Activated CD4-positive, alpha-beta memory T cell treated with anti-CD3 and anti-CD28 coated beads, Interleukin-2, amount 10 ng/mL, durations not matched to agents 7 days and 5 days (primary cell): ENCODE data around the gene ZNF446. TPM values are rescaled to one million over a fixed set of nuclear protein-coding genes. Genes with fewer than 3 reads are reported as not detected.
A peak's percentile ranks its signal among the peaks of the same experiment; 100 is the strongest.
"Not testable (repeated sequence)": the region's sequence is repeated elsewhere in the genome, so short reads cannot be mapped to it uniquely, and the experiment has no call there.

Experiments used
- CTCF ChIA-PET: fragments of 350-600 bp; sonication (Branson Sonifier 250); formaldehyde crosslinking; loops from one replicate; lab custom pipeline; 2021; ENCODE audit warnings: antibody characterized with exemption, inconsistent platforms; lab: Charles Lee
- POLR2A ChIA-PET: fragments of 350-600 bp; sonication (Branson Sonifier 250); formaldehyde crosslinking; loops from one replicate; lab custom pipeline; 2021; ENCODE audit warnings: antibody characterized with exemption; lab: Charles Lee
- DNase-seq: peaks from one replicate; pipeline ENCODE4 v3.0.0-alpha.2; 2020
- H3K27ac Mint-ChIP-seq: one replicate; pipeline ENCODE4 v1.8.0; 2021; ENCODE audit warnings: mild to moderate bottlenecking, mixed read lengths
- H3K27me3 Mint-ChIP-seq: one replicate; pipeline ENCODE4 v1.8.0; 2021; ENCODE audit warnings: mixed read lengths
- H3K36me3 Mint-ChIP-seq: one replicate; pipeline ENCODE4 v1.8.0; 2021; ENCODE audit warnings: low read depth, mixed read lengths
- H3K4me1 Mint-ChIP-seq: one replicate; pipeline ENCODE4 v1.8.0; 2021; ENCODE audit warnings: mixed read lengths
- H3K4me3 Mint-ChIP-seq: one replicate; pipeline ENCODE4 v1.8.0; 2021; ENCODE audit warnings: mild to moderate bottlenecking, mixed read lengths
- H3K9me3 Mint-ChIP-seq: one replicate; pipeline ENCODE4 v1.8.0; 2021; ENCODE audit warnings: mixed read lengths
- total RNA-seq, 2 experiments: library from RNA; stranded (reverse); gene quantifications; one replicate each; pipeline ENCODE4 v1.2.3, GENCODE V29; 2021

Gene ZNF446
- total RNA-seq, 2 experiments from 2014 or later, result 8.4 to 8.7 TPM

DNA sequence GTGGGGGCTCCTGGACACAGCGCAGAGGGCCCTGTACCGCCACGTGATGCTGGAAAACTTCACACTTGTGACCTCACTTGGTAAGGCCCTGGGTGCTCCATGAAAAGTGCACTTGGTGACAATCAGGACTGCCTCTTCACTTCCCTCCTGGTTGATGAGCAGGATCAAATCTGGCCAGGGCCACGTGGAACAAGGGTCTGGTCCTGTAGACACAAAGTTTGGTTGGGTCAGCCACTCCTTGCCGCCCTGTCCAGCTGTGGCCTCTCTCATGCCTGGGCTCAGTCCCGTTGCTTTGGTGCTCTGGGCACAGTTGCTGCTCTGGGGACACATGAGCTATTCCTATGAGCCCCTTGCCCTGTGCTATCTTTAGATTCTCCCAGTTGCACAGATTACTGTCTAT, 22.4 kb upstream of the ZNF446 start:
- POLR2A ChIA-PET, result no interaction called here
- no peak overlapping the region for H3K27ac Mint-ChIP-seq
- H3K9me3 Mint-ChIP-seq, result peaks cover 8% of the 10 kb centered on the region
- H3K27me3 Mint-ChIP-seq, result peaks cover 6% of the 10 kb centered on the region
- no peak for DNase-seq
- CTCF ChIA-PET, result no interaction called here
- peaks cover 29% of the 10 kb centered on the region for H3K36me3 Mint-ChIP-seq
- H3K4me1 Mint-ChIP-seq, result peaks cover 21% of the 10 kb centered on the region
- peak overlapping the region; percentile 76 for H3K4me3 Mint-ChIP-seq

GRCh38 chr19:58455306-58455705, 20.8 kb upstream of the ZNF446 start:
- Mint-ChIP-seq H3K4me1 (peaks cover 21% of the 10 kb centered on the region), H3K9me3 (no peaks in the 10 kb centered on the region), H3K27me3 (peaks cover 4% of the 10 kb centered on the region), H3K27ac (no peak overlapping the region), H3K36me3 (peaks cover 34% of the 10 kb centered on the region), H3K4me3 (no peak overlapping the region)
- CTCF ChIA-PET, result no interaction called here
- POLR2A ChIA-PET, result no interaction called here
- DNase-seq, result no peak

DNA sequence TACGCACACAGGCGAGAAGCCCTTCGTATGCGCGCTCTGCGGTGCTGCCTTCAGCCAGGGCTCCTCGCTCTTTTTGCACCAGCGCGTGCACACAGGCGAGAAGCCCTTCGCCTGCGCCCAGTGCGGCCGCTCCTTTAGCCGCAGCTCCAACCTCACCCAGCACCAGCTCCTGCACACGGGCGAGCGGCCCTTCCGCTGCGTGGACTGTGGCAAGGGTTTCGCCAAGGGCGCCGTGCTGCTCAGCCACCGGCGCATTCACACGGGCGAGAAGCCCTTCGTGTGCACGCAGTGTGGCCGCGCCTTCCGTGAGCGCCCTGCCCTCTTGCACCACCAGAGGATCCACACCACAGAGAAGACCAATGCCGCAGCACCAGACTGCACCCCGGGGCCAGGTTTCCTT, 20.0 kb upstream of the ZNF446 start:
- Mint-ChIP-seq H3K4me1 (peaks cover 15% of the 10 kb centered on the region), H3K27ac (no peak overlapping the region), H3K36me3 (peaks cover 34% of the 10 kb centered on the region), H3K9me3 (no peaks in the 10 kb centered on the region), H3K4me3 (no peak overlapping the region), H3K27me3 (peaks cover 2% of the 10 kb centered on the region)
- ChIA-PET CTCF (no interaction called here), POLR2A (no interaction called here)
- DNase-seq, result no peak

GRCh38 chr19:58460039-58460438, 16.1 kb upstream of the ZNF446 start:
- no peaks in the 10 kb centered on the region for H3K27me3 Mint-ChIP-seq
- peaks cover 29% of the 10 kb centered on the region for H3K36me3 Mint-ChIP-seq
- ChIA-PET CTCF (interaction anchor here (2.0 kb wide), 1 partner anchor 60 kb away, joined by 5 read pairs; the partner anchor contains the start of gene ZBTB45), POLR2A (interaction anchor here (1.6 kb wide), 1 partner anchor 9 kb away, joined by 4 read pairs; the partner anchor contains the start of gene ZNF324B)
- H3K9me3 Mint-ChIP-seq, result no peaks in the 10 kb centered on the region
- no peak overlapping the region for H3K4me3 Mint-ChIP-seq
- no peak overlapping the region for H3K27ac Mint-ChIP-seq
- H3K4me1 Mint-ChIP-seq, result no peaks in the 10 kb centered on the region
- DNase-seq, result no peak

- Mint-ChIP-seq H3K9me3 (no peaks in the 10 kb centered on the region), H3K36me3 (peaks cover 8% of the 10 kb centered on the region), H3K27me3 (peaks cover 4% of the 10 kb centered on the region), H3K27ac (no peak overlapping the region), H3K4me1 (peaks cover 22% of the 10 kb centered on the region), H3K4me3 (peak overlapping the region; percentile 80)
- POLR2A ChIA-PET, result interaction anchor here (0.7 to 1.1 kb wide), 3 partner anchors 15 to 104 kb away, joined by 3 to 5 read pairs (median 4); partner anchors contain the start of genes ZNF324B and ZNF497
- DNase-seq, result no peak
- CTCF ChIA-PET, result no interaction called here
These were observed 9.9 kb upstream of the ZNF446 start for GRCh38 chr19:58466089-58466759.

DNA sequence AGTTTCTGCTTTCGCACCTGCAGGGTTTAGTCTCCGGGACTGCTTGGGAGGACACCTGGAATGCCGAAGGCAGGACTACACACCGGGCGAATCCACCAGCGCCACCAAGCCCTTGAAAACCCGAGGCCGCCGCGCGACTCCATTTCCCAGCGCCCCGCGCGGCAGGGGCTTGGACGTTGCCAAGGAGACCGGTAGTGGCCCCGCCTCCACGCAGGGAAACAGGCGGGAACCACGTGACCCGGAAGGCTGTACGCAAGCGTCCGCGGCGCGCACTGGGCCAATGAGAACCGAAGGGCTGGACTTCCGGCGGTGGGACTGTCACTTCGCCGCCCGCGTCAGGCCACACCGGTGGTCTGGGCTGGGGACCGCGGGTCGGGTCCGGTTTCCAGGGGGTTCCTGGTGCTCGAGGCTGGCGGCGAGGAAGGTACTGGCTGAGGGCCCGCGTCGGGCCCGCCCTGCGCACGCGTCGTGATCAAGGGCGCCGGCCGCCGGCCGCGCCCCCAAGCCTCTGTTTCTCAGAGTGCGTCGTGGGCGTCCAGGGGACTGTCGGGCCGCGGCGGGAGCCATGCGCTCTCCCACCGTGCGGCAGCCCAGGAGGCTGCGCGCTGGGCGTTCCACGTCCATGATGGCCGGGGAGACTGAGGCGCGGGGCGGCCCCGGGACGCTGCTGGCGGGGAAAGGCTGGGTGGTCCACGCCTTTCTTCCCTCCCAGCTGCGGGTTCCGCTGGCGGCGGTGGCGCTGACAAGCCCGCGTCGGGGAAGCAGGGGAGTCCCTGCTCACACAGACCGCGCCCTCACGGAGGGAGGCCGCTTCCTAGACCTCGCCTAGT, 9.2 kb upstream of the ZNF446 start, which contains the start of gene ZNF324:
Gene ZNF324, plus strand, starts transcription at position 321 of the 830 bp plus-strand sequence. CDS start 2,106 bp downstream, outside the sequence.
- DNase-seq, result peak; percentile 98
- CTCF ChIA-PET, result no interaction called here
- H3K36me3 Mint-ChIP-seq, result peaks cover 12% of the 10 kb centered on the region
- H3K4me1 Mint-ChIP-seq, result peaks cover 22% of the 10 kb centered on the region
- H3K4me3 Mint-ChIP-seq, result peak within 1 kb of the TSS; percentile 80
- peaks cover 4% of the 10 kb centered on the region for H3K27me3 Mint-ChIP-seq
- H3K27ac Mint-ChIP-seq, result peak within 1 kb of the TSS; percentile 62
- POLR2A ChIA-PET, result interaction anchor here (0.7 to 0.9 kb wide), 2 partner anchors 9 to 16 kb away, joined by 3 to 4 read pairs; partner anchors contain the start of genes ZNF324B and ZNF446
- H3K9me3 Mint-ChIP-seq, result no peaks in the 10 kb centered on the region

DNA sequence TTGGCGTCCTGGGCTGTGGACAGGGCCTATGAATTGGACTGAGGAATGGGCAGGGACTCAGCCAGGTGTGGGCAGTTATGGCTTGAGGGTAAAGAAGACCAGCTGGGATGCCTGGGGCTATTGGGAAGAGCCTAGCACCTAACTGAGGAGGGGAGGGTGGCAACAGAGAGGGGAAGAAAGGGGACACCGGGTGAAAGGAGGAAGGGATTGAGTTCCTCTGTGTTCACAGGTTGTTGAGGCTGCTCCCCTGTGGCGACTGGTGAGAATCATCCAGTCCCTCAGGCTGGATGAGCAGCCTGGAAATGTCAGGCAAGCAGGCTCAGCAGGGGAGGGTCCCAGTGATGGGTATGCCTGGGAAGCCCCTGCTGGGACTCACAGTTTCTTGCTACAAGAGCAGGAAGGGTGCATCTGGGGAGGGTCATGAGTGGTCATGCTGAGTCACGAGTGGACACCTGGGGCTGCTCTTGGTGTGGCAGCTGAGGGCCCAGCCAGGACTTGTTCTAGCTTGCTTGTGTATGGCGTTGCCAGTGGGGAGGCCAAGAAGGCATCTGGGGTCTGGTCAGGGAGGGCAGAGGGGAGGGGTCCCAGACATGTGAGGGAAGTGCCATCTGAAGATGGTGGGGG, 7.8 kb upstream of the ZNF446 start:
- CTCF ChIA-PET, result no interaction called here
- peaks cover 4% of the 10 kb centered on the region for H3K27me3 Mint-ChIP-seq
- H3K27ac Mint-ChIP-seq, result peak overlapping the region; percentile 32
- H3K36me3 Mint-ChIP-seq, result peaks cover 23% of the 10 kb centered on the region
- POLR2A ChIA-PET, result interaction anchor here (0.9 kb wide), 1 partner anchor 8 kb away, joined by 3 read pairs; the partner anchor contains the start of gene ZNF446
- peak overlapping the region; percentile 80 for H3K4me3 Mint-ChIP-seq
- H3K4me1 Mint-ChIP-seq, result peaks cover 22% of the 10 kb centered on the region
- no peaks in the 10 kb centered on the region for H3K9me3 Mint-ChIP-seq
- DNase-seq, result no peak

- H3K4me1 Mint-ChIP-seq, result peaks cover 29% of the 10 kb centered on the region
- DNase-seq, result no peak
- H3K9me3 Mint-ChIP-seq, result no peaks in the 10 kb centered on the region
- no peak overlapping the region for H3K27ac Mint-ChIP-seq
- peaks cover 4% of the 10 kb centered on the region for H3K27me3 Mint-ChIP-seq
- CTCF ChIA-PET, result interaction anchor here (0.7 to 1.0 kb wide), 2 partner anchors 45 to 50 kb away, joined by 3 read pairs; partner anchors contain the start of gene ZBTB45
- H3K36me3 Mint-ChIP-seq, result peaks cover 27% of the 10 kb centered on the region
- no peak overlapping the region for H3K4me3 Mint-ChIP-seq
- POLR2A ChIA-PET, result interaction anchor here (0.9 kb wide), 1 partner anchor 16 kb away, joined by 3 read pairs; no protein-coding TSS in a partner anchor
These were observed 6.7 kb upstream of the ZNF446 start for GRCh38 chr19:58469241-58470013.

GRCh38 chr19:58470837-58471543, 5.2 kb upstream of the ZNF446 start:
- H3K9me3 Mint-ChIP-seq, H3K4me3 Mint-ChIP-seq, POLR2A ChIA-PET, CTCF ChIA-PET, H3K27ac Mint-ChIP-seq, DNase-seq, H3K27me3 Mint-ChIP-seq: not testable (repeated sequence)
- Mint-ChIP-seq H3K4me1 (peaks cover 42% of the 10 kb centered on the region), H3K36me3 (peaks cover 27% of the 10 kb centered on the region)

DNA sequence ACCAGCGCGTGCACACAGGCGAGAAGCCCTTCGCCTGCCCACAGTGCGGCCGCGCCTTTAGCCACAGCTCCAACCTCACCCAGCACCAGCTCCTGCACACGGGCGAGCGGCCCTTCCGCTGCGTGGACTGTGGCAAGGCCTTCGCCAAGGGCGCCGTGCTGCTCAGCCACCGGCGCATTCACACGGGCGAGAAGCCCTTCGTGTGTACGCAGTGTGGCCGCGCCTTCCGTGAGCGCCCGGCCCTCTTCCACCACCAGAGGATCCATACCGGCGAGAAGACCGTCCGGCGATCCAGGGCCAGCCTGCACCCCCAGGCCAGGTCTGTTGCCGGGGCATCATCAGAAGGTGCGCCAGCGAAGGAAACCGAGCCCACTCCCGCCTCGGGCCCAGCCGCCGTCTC, 4.4 kb upstream of the ZNF446 start:
- Mint-ChIP-seq H3K4me1 (peaks cover 42% of the 10 kb centered on the region), H3K9me3 (no peaks in the 10 kb centered on the region), H3K36me3 (peaks cover 27% of the 10 kb centered on the region), H3K27ac (no peak overlapping the region), H3K4me3 (no peak overlapping the region), H3K27me3 (no peaks in the 10 kb centered on the region)
- ChIA-PET POLR2A (no interaction called here), CTCF (no interaction called here)
- no peak for DNase-seq

DNA sequence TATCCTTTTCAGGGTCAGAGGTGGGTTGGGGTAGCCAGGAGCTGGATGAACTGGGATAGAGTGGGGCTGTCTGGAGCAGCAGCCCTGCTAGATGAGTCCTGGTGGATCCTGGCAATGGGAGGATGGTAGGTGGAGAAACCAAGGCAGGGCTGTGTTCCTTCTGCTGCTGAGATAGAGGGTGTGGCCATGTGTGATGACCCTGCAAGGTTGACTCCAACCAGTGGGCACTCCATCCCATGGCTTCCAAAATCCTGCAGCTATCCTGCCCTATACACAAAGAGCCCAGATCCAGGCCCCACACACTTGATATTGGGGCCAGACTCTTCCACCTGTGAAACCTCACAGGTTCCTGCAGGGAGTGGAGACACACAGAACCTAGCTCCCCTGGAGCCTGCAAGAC, 2.4 kb upstream of the ZNF446 start:
- Mint-ChIP-seq H3K4me1 (peaks cover 34% of the 10 kb centered on the region), H3K27ac (peak overlapping the region; percentile 11), H3K4me3 (peak overlapping the region; percentile 95), H3K27me3 (no peaks in the 10 kb centered on the region), H3K9me3 (no peaks in the 10 kb centered on the region), H3K36me3 (peaks cover 30% of the 10 kb centered on the region)
- ChIA-PET POLR2A (no interaction called here), CTCF (interaction anchor here (1.2 kb wide), 1 partner anchor 46 kb away, joined by 3 read pairs; the partner anchor contains the start of gene ZBTB45)
- no peak for DNase-seq
